ENCODE results near the gene SLC25A29.
"Not testable (repeated sequence)": the region's sequence is repeated elsewhere in the genome, so short reads cannot be mapped to it uniquely, and the experiment has no call there.

The SLC25A29 gene

GRCh38 chr14:100295376-100296105 is 10.7 kb downstream of the SLC25A29 start:
- DNase-seq (ENCODE audit: low read depth, low spot score) = no peak
- H3K27ac ChIP-seq = no peak overlapping the region

- H3K27ac ChIP-seq = no peak overlapping the region
- DNase-seq (ENCODE audit: low read depth, low spot score) = no peak
These were observed 11.3 kb downstream of the SLC25A29 start for GRCh38 chr14:100294963-100295330.

GRCh38 chr14:100294213-100294962 is 11.9 kb downstream of the SLC25A29 start:
- DNase-seq (ENCODE audit: low read depth, low spot score) = no peak
- H3K27ac ChIP-seq = no peak overlapping the region

- no peak overlapping the region for H3K27ac ChIP-seq
- no peak for DNase-seq (ENCODE audit: low read depth, low spot score)
These were observed 12.6 kb downstream of the SLC25A29 start for GRCh38 chr14:100293497-100294212.

- H3K27ac ChIP-seq = no peak overlapping the region
- DNase-seq (ENCODE audit: low read depth, low spot score) = no peak
These were observed 13.3 kb downstream of the SLC25A29 start for GRCh38 chr14:100292776-100293461.

- DNase-seq (ENCODE audit: low read depth, low spot score) = no peak
- H3K27ac ChIP-seq = no peak overlapping the region
These were observed 13.9 kb downstream of the SLC25A29 start for GRCh38 chr14:100292301-100292775.

GRCh38 chr14:100291305-100292075 is 14.8 kb downstream of the SLC25A29 start:
- no peak for DNase-seq (ENCODE audit: low read depth, low spot score)
- no peak overlapping the region for H3K27ac ChIP-seq

GRCh38 chr14:100290607-100291304 is 15.5 kb downstream of the SLC25A29 start:
- no peak overlapping the region for H3K27ac ChIP-seq
- DNase-seq (ENCODE audit: low read depth, low spot score) = no peak

GRCh38 chr14:100289916-100290606 is 16.2 kb downstream of the SLC25A29 start:
- DNase-seq (ENCODE audit: low read depth, low spot score) = no peak
- H3K27ac ChIP-seq = no peak overlapping the region

GRCh38 chr14:100288382-100289185 is 17.7 kb downstream of the SLC25A29 start:
- H3K27ac ChIP-seq = no peak overlapping the region
- DNase-seq (ENCODE audit: low read depth, low spot score) = no peak

- DNase-seq (ENCODE audit: low read depth, low spot score) = not testable (repeated sequence)
These were observed 18.3 kb downstream of the SLC25A29 start for GRCh38 chr14:100287998-100288295.

GRCh38 chr14:100287202-100287997 is 18.8 kb downstream of the SLC25A29 start:
- DNase-seq (ENCODE audit: low read depth, low spot score) = no peak
- H3K27ac ChIP-seq = no peak overlapping the region

More at GRCh38 chr14:100287998-100288295, 18.3 kb downstream of the SLC25A29 start:
- H3K27ac ChIP-seq = not testable (repeated sequence)

- H3K27ac ChIP-seq = no peak overlapping the region
- no peak for DNase-seq (ENCODE audit: low read depth, low spot score)
These were observed 19.6 kb downstream of the SLC25A29 start for GRCh38 chr14:100286484-100287191.

- no peak overlapping the region for H3K27ac ChIP-seq
These were observed 20.3 kb downstream of the SLC25A29 start for GRCh38 chr14:100285913-100286400.

GRCh38 chr14:100285021-100285912 is 21.0 kb downstream of the SLC25A29 start:
- peak overlapping the region; percentile 41 for H3K27ac ChIP-seq
- no peak for DNase-seq (ENCODE audit: low read depth, low spot score)

More at GRCh38 chr14:100285913-100286400, 20.3 kb downstream of the SLC25A29 start:
- DNase-seq (ENCODE audit: low read depth, low spot score) = no peak
